WTC11 (cell line): ENCODE data around the gene ST6GALNAC5.

ENCODE experiments used
- CDX4 ChIP-seq: fragments of 250-450 bp; sonication (Bioruptor Pico); IDR thresholded peaks from 2 replicates; pipeline ENCODE4 v1.9.0; 2021; ENCODE audit warnings: moderate library complexity, mild to moderate bottlenecking, inconsistent platforms, borderline replicate concordance
- CTCF ChIP-seq: fragments of 200-600 bp; IDR thresholded peaks from 2 replicates; pipeline ENCODE4 v1.8.0; 2022; ENCODE audit warnings: antibody characterized with exemption
- KAT7 ChIP-seq: sonication (generic); formaldehyde crosslinking; IDR thresholded peaks from 2 replicates; pipeline ENCODE4 v1.8.1; 2023; ENCODE audit warnings: missing genetic modification reagents, mild to moderate bottlenecking, borderline replicate concordance
- NR2C2 ChIP-seq: sonication (generic); formaldehyde crosslinking; IDR thresholded peaks from 2 replicates; pipeline ENCODE4 v1.8.0; 2022; ENCODE audit warnings: mild to moderate bottlenecking, missing genetic modification reagents
- TEAD4 ChIP-seq: sonication (generic); formaldehyde crosslinking; IDR thresholded peaks from 2 replicates; pipeline ENCODE4 v1.8.0; 2022; ENCODE audit warnings: mild to moderate bottlenecking, missing genetic modification reagents
- USF2 ChIP-seq: sonication (generic); formaldehyde crosslinking; IDR thresholded peaks from 2 replicates; pipeline ENCODE4 v1.8.1; 2023; ENCODE audit warnings: mild to moderate bottlenecking, missing genetic modification reagents, moderate library complexity
- ZNF121 ChIP-seq: sonication (generic); formaldehyde crosslinking; IDR thresholded peaks from 2 replicates; pipeline ENCODE4 v1.8.0; 2023; ENCODE audit warnings: missing genetic modification reagents
- ZNF416 ChIP-seq: fragments of 250-450 bp; sonication (Bioruptor Pico); IDR thresholded peaks from 2 replicates; pipeline ENCODE4 v1.9.0; 2021; ENCODE audit warnings: mild to moderate bottlenecking, inconsistent platforms

- TF ChIP-seq ZNF121 (no peak), CDX4 (CRISPR knock-in tag) (no peak), CTCF (no peak), NR2C2 (CRISPR knock-in tag) (no peak), USF2 (no peak), TEAD4 (CRISPR knock-in tag) (no peak), ZNF416 (CRISPR knock-in tag) (no peak), KAT7 (CRISPR knock-in tag) (no peak)
Observed at GRCh38 chr1:76942549-76942948, 75.3 kb downstream of the ST6GALNAC5 start.
